ENCODE results near the gene NHP2. TPM values are rescaled to one million over a fixed set of nuclear protein-coding genes. Genes with fewer than 3 reads are reported as not detected.

NHP2 gene
- total RNA-seq, 1 experiment from 2014 or later: 221 TPM

GRCh38 chr5:178112545-178112944 is 41.1 kb downstream of the NHP2 start:
- Histone ChIP-seq H3K36me3 (ENCODE audit: low read depth) (no peaks in the 10 kb centered on the region), H3K9me3 (ENCODE audit: insufficient read depth, low read depth) (no peaks in the 10 kb centered on the region), H3K79me2 (ENCODE audit: low read depth) (no peaks in the 10 kb centered on the region; the same call in 1 of the 2 replicates), H4K20me1 (ENCODE audit: insufficient read depth) (no peaks in the 10 kb centered on the region), H3F3A (ENCODE audit: insufficient read depth, low read depth) (peaks cover 40% of the 10 kb centered on the region), H3K4me1 (replicated peaks; ENCODE audit: insufficient read depth) (peaks cover 49% of the 10 kb centered on the region), H3K27ac (no peak overlapping the region), H2AFZ (peak overlapping the region; percentile 81; the same call in 1 of the 2 replicates), H3K4me3 (peak overlapping the region; percentile 65; the same call in 1 of the 2 replicates), H3K27me3 (ENCODE audit: insufficient read depth, low read depth) (no peaks in the 10 kb centered on the region), H3K9me2 (ENCODE audit: insufficient read depth) (no peaks in the 10 kb centered on the region), H3K4me2 (peak overlapping the region; percentile 75)
- no TSS peak for BruUV-seq (replicated peaks)
- ChIA-PET CTCF (no interaction called here), POLR2A (ENCODE audit: unreplicated experiment) (no interaction called here)
- no peak for DNase-seq
- TF ChIP-seq EZH2 (IDR thresholded peaks at IDR 0.05; ENCODE audit: low read depth): no peak
- TF ChIP-seq, protein P1, sequence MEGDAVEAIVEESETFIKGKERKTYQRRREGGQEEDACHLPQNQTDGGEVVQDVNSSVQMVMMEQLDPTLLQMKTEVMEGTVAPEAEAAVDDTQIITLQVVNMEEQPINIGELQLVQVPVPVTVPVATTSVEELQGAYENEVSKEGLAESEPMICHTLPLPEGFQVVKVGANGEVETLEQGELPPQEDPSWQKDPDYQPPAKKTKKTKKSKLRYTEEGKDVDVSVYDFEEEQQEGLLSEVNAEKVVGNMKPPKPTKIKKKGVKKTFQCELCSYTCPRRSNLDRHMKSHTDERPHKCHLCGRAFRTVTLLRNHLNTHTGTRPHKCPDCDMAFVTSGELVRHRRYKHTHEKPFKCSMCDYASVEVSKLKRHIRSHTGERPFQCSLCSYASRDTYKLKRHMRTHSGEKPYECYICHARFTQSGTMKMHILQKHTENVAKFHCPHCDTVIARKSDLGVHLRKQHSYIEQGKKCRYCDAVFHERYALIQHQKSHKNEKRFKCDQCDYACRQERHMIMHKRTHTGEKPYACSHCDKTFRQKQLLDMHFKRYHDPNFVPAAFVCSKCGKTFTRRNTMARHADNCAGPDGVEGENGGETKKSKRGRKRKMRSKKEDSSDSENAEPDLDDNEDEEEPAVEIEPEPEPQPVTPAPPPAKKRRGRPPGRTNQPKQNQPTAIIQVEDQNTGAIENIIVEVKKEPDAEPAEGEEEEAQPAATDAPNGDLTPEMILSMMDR (conservative IDR thresholded peaks at IDR 0.05): no peak
- intact Hi-C loops (cut with micrococcal nuclease; ENCODE audit: unreplicated experiment): no loop called here

DNA sequence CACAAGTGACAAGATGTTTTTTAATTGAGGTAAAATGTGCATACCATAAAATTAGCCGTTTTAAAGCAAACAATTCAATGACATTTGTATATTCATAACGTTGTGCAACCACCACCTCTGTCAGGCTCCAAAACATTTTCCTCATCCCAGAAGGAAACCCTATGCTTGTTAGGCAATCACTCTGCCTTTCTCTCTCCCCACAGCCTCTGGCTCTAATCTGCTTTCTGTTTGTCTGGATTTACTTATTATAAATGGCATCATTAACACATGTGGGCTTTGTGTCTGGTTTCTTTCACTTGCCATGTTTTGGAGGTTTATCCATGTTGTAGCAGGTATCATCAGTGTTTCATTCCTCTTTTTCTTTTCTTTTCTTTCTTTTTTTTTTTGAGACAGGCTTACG is 41.8 kb downstream of the NHP2 start:
- no peaks in the 10 kb centered on the region for H3K36me3 ChIP-seq (ENCODE audit: low read depth)
- BruUV-seq (replicated peaks): no TSS peak
- peaks cover 46% of the 10 kb centered on the region for H3F3A ChIP-seq (ENCODE audit: insufficient read depth, low read depth)
- ChIA-PET POLR2A (ENCODE audit: unreplicated experiment) (no interaction called here), CTCF (no interaction called here)
- H3K27ac ChIP-seq: no peak overlapping the region
- H3K4me3 ChIP-seq: no peak overlapping the region
- H4K20me1 ChIP-seq (ENCODE audit: insufficient read depth): no peaks in the 10 kb centered on the region
- H3K9me2 ChIP-seq (ENCODE audit: insufficient read depth): no peaks in the 10 kb centered on the region
- H3K4me2 ChIP-seq: peak overlapping the region; percentile 33; the same call in 1 of the 2 replicates
- H3K79me2 ChIP-seq (ENCODE audit: low read depth): no peaks in the 10 kb centered on the region; the same call in 1 of the 2 replicates
- no peak overlapping the region for H2AFZ ChIP-seq
- no peaks in the 10 kb centered on the region for H3K9me3 ChIP-seq (ENCODE audit: insufficient read depth, low read depth)
- intact Hi-C loops (cut with micrococcal nuclease; ENCODE audit: unreplicated experiment): no loop called here
- TF ChIP-seq EZH2 (IDR thresholded peaks at IDR 0.05; ENCODE audit: low read depth): no peak
- TF ChIP-seq, protein P1 (conservative IDR thresholded peaks at IDR 0.05): no peak
- peak in 1 of 2 experiments; percentile 56 for DNase-seq
- peaks cover 55% of the 10 kb centered on the region for H3K4me1 ChIP-seq (replicated peaks; ENCODE audit: insufficient read depth)
- no peaks in the 10 kb centered on the region for H3K27me3 ChIP-seq (ENCODE audit: insufficient read depth, low read depth)

DNA sequence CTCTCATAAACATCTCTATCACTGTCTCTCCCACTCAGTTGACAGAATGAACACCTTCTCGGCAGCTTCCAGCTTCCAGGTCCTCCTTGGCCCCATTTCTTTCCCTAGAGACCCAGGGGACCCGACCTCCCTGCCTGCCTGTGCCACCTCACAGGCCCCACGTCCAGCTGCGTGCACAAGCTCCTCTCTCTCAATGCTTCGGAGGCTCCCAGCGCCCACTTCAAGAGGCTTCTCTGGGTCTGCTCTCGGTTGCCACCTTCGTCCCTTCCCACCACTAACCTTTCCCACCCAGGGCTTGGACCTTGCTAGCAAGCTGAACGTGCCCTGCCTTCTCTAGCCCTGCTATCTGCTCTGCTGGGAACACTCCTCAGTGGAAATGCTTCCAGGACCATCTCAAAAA is 43.2 kb downstream of the NHP2 start:
- CTCF ChIA-PET: interaction anchor here (0.7 kb wide), 1 partner anchor 102 kb away, joined by 3 read pairs; no protein-coding TSS in a partner anchor
- H3K79me2 ChIP-seq (ENCODE audit: low read depth): no peaks in the 10 kb centered on the region; the same call in 1 of the 2 replicates
- peaks cover 69% of the 10 kb centered on the region for H3K4me1 ChIP-seq (replicated peaks; ENCODE audit: insufficient read depth)
- H3K27me3 ChIP-seq (ENCODE audit: insufficient read depth, low read depth): no peaks in the 10 kb centered on the region
- H3F3A ChIP-seq (ENCODE audit: insufficient read depth, low read depth): peaks cover 55% of the 10 kb centered on the region
- H4K20me1 ChIP-seq (ENCODE audit: insufficient read depth): no peaks in the 10 kb centered on the region
- intact Hi-C loops (cut with micrococcal nuclease; ENCODE audit: unreplicated experiment): no loop called here
- no peaks in the 10 kb centered on the region for H3K36me3 ChIP-seq (ENCODE audit: low read depth)
- H3K4me3 ChIP-seq: no peak overlapping the region
- no peaks in the 10 kb centered on the region for H3K9me2 ChIP-seq (ENCODE audit: insufficient read depth)
- no peak overlapping the region for H3K4me2 ChIP-seq
- TF ChIP-seq, protein P1 (conservative IDR thresholded peaks at IDR 0.05): no peak
- TF ChIP-seq EZH2 (IDR thresholded peaks at IDR 0.05; ENCODE audit: low read depth): no peak
- POLR2A ChIA-PET (ENCODE audit: unreplicated experiment): no interaction called here
- no peak overlapping the region for H3K27ac ChIP-seq
- no peaks in the 10 kb centered on the region for H3K9me3 ChIP-seq (ENCODE audit: insufficient read depth, low read depth)
- DNase-seq: no peak
- BruUV-seq (replicated peaks): no TSS peak
- H2AFZ ChIP-seq: no peak overlapping the region
